ENCODE data around the gene ANO1. TPM values are rescaled to one million over a fixed set of nuclear protein-coding genes. Genes with fewer than 3 reads are reported as not detected.
A peak's percentile ranks its signal among the peaks of the same experiment; 100 is the strongest.

ANO1 gene
- total and polyA plus RNA-seq, 2 of the 8 experiments (the other 6 are each of a cell fraction or from before 2014, with no cell fraction given), result 4.7 to 5.0 TPM

GRCh38 chr11:70117567-70118145, 39.5 kb downstream of the ANO1 start:
- H3K4ac ChIP-seq (replicated peaks; ENCODE audit: insufficient read length, low read depth, low read length), result no peak overlapping the region
- peaks cover 15% of the 10 kb centered on the region; the same call in 1 of the 2 replicates for H3K23me2 ChIP-seq (ENCODE audit: low read depth, low read length)
- H4K20me1 ChIP-seq (replicated peaks in 1 of 2; ENCODE audit: control insufficient read depth in 1 of 2, insufficient read depth in 2 of 2, low read length in 2 of 2), result peaks cover 0 to 3% of the 10 kb centered on the region in 2 experiments
- H3K4me3 ChIP-seq (ENCODE audit: extremely low read depth in 1 of 4, insufficient read depth in 2 of 4, low read depth in 3 of 4, low read length in 4 of 4), result no peak overlapping the region
- POLR2A ChIA-PET (ENCODE audit: partially characterized antibody), result no interaction called here
- H3K27ac ChIP-seq (ENCODE audit: low read depth, low read length), result no peak overlapping the region
- no peak overlapping the region for H2BK5ac ChIP-seq (ENCODE audit: low read depth, low read length)
- H4K91ac ChIP-seq (replicated peaks; ENCODE audit: insufficient read length, low read length), result no peak overlapping the region
- no peak overlapping the region for H2BK20ac ChIP-seq (ENCODE audit: low read length)
- no peak overlapping the region for H2BK15ac ChIP-seq (ENCODE audit: low read length)
- FAIRE-seq, result no peak
- H3K79me1 ChIP-seq (ENCODE audit: low read depth, low read length), result no peaks in the 10 kb centered on the region
- no peak overlapping the region for H2AK5ac ChIP-seq (ENCODE audit: low read depth, low read length)
- peak overlapping the region; percentile 6 for H2BK120ac ChIP-seq (replicated peaks; ENCODE audit: low read depth, low read length)
- H3K27me3 ChIP-seq (replicated peaks in 1 of 4; ENCODE audit: control insufficient read depth in 3 of 4, extremely low read depth in 1 of 4, insufficient read depth in 3 of 4, low read length in 3 of 4), result no peaks in the 10 kb centered on the region
- H3K36me3 ChIP-seq (ENCODE audit: control insufficient read depth in 2 of 4, insufficient read depth in 4 of 4, low read length in 3 of 4), result no peaks in the 10 kb centered on the region
- no peak overlapping the region for H2AFZ ChIP-seq (ENCODE audit: low read length)
- H3K23ac ChIP-seq (ENCODE audit: insufficient read length), result no peak overlapping the region
- H3K56ac ChIP-seq (replicated peaks; ENCODE audit: insufficient read length, low read depth, low read length), result no peak overlapping the region
- no peak overlapping the region for H3K9ac ChIP-seq (replicated peaks in 1 of 4; ENCODE audit: extremely low read depth in 1 of 4, low read depth in 3 of 4, low read length in 3 of 4)
- H3K79me2 ChIP-seq (ENCODE audit: control insufficient read depth in 1 of 2, insufficient read depth in 2 of 2, low read length in 2 of 2), result no peaks in the 10 kb centered on the region
- no peaks in the 10 kb centered on the region for H3K9me3 ChIP-seq (ENCODE audit: insufficient read depth in 2 of 2, low read depth in 1 of 2, low read length in 1 of 2)
- TF ChIP-seq BACH1 (IDR thresholded peaks at IDR 0.05; ENCODE audit: low read length), result no peak
- WGBS, 2 experiments (ENCODE audit: extremely low coverage in 1 of 2, insufficient coverage in 1 of 2, insufficient read length in 1 of 2, insufficient replicate concordance in 2 of 2, low coverage in 1 of 2, low lambda C conversion rate in 2 of 2, missing lambda C conversion rate in 1 of 2), result 87% methylated on average over 7 of the region's 7 CpGs; no CpG with 5 or more reads in 1 of the 2 experiments
- CTCF ChIA-PET (ENCODE audit: partially characterized antibody), result interaction anchor here (0.7 to 1.2 kb wide), 3 partner anchors 15 to 696 kb away, joined by 3 read pairs; no protein-coding TSS in a partner anchor
- H4K5ac ChIP-seq (ENCODE audit: insufficient read length, low read depth, low read length), result no peak overlapping the region
- DNase-seq (ENCODE audit: low read depth in 1 of 2, low spot score in 2 of 2), result no peak
- H3K14ac ChIP-seq (ENCODE audit: insufficient read length), result no peak overlapping the region
- no peak overlapping the region for H4K8ac ChIP-seq (ENCODE audit: extremely low read depth, insufficient read depth, low read length)
- H3K4me1 ChIP-seq (replicated peaks in 1 of 4; ENCODE audit: control insufficient read depth in 3 of 4, insufficient read depth in 4 of 4, low read length in 3 of 4), result peaks cover 0 to 2% (median 0%) of the 10 kb centered on the region in 4 experiments; a peak in 2 of 7 replicates
- H3K4me2 ChIP-seq (ENCODE audit: insufficient read depth in 1 of 2, low read depth in 2 of 2, low read length in 2 of 2), result no peak overlapping the region
- H2BK12ac ChIP-seq (ENCODE audit: low read depth, low read length), result no peak overlapping the region
- H3K18ac ChIP-seq (ENCODE audit: extremely low read depth, low read length), result no peak overlapping the region
